ENCODE measurements around the gene TCFL5.

Gene TCFL5

GRCh38 chr20:62817975-62818591, 43.5 kb downstream of the TCFL5 start:
- no peak for TF ChIP-seq ZNF274 (IDR thresholded peaks at IDR 0.05; ENCODE audit: low read depth, low read length)
- no peak overlapping the region for H3K4me3 ChIP-seq (ENCODE audit: low read length)

- no peak for TF ChIP-seq ZNF274 (IDR thresholded peaks at IDR 0.05; ENCODE audit: low read depth, low read length)
- H3K4me3 ChIP-seq (ENCODE audit: low read length) = no peak within 1 kb of the TSS
These were observed 44.4 kb downstream of the TCFL5 start, which contains the start of gene COL9A3 for GRCh38 chr20:62816884-62817873. COL9A3 (plus strand) TSS chr20:62817050; CDS start chr20:62817065, 15 bp downstream.

GRCh38 chr20:62816031-62816883, 45.4 kb downstream of the TCFL5 start:
- H3K4me3 ChIP-seq (ENCODE audit: low read length) = no peak overlapping the region
- no peak for TF ChIP-seq ZNF274 (IDR thresholded peaks at IDR 0.05; ENCODE audit: low read depth, low read length)

GRCh38 chr20:62815066-62815991, 46.3 kb downstream of the TCFL5 start:
- TF ChIP-seq ZNF274 (IDR thresholded peaks at IDR 0.05; ENCODE audit: low read depth, low read length) = no peak
- no peak overlapping the region for H3K4me3 ChIP-seq (ENCODE audit: low read length)

GRCh38 chr20:62814709-62815065, 46.9 kb downstream of the TCFL5 start:
- H3K4me3 ChIP-seq (ENCODE audit: low read length) = no peak overlapping the region
- TF ChIP-seq ZNF274 (IDR thresholded peaks at IDR 0.05; ENCODE audit: low read depth, low read length) = no peak

GRCh38 chr20:62814060-62814708, 47.4 kb downstream of the TCFL5 start:
- no peak overlapping the region for H3K4me3 ChIP-seq (ENCODE audit: low read length)
- no peak for TF ChIP-seq ZNF274 (IDR thresholded peaks at IDR 0.05; ENCODE audit: low read depth, low read length)

- H3K4me3 ChIP-seq (ENCODE audit: low read length) = no peak overlapping the region
These were observed 48.0 kb downstream of the TCFL5 start for GRCh38 chr20:62813588-62813987.

DNA sequence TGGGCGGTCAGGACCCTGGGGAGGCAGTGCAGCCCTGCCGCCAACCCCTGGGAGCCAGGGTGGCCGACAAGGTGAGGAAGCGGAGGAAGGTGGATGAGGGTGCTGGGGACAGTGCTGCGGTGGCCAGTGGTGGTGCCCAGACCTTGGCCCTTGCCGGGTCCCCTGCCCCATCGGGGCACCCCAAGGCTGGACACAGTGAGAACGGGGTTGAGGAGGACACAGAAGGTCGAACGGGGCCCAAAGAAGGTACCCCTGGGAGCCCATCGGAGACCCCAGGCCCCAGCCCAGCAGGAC, 48.8 kb downstream of the TCFL5 start:
- no peak overlapping the region for H3K4me3 ChIP-seq (ENCODE audit: low read length)
- no peak for TF ChIP-seq ZNF274 (IDR thresholded peaks at IDR 0.05; ENCODE audit: low read depth, low read length)

More at GRCh38 chr20:62813588-62813987, 48.0 kb downstream of the TCFL5 start:
- TF ChIP-seq ZNF274 (IDR thresholded peaks at IDR 0.05; ENCODE audit: low read depth, low read length) = no peak

DNA sequence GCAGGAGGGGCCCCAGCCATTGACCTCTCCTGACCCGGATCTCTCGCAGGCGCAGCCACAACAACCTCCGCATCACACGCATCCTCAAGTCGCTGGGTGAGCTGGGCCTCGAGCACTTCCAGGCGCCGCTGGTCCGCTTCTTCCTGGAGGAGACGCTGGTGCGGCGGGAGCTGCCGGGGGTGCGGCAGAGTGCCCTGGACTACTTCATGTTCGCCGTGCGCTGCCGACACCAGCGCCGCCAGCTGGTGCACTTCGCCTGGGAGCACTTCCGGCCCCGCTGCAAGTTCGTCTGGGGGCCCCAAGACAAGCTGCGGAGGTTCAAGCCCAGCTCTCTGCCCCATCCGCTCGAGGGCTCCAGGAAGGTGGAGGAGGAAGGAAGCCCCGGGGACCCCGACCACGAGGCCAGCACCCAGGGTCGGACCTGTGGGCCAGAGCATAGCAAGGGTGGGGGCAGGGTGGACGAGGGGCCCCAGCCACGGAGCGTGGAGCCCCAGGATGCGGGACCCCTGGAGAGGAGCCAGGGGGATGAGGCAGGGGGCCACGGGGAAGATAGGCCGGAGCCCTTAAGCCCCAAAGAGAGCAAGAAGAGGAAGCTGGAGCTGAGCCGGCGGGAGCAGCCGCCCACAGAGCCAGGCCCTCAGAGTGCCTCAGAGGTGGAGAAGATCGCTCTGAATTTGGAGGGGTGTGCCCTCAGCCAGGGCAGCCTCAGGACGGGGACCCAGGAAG, 49.3 kb downstream of the TCFL5 start:
- no peak overlapping the region for H3K4me3 ChIP-seq (ENCODE audit: low read length)
- no peak for TF ChIP-seq ZNF274 (IDR thresholded peaks at IDR 0.05; ENCODE audit: low read depth, low read length)

DNA sequence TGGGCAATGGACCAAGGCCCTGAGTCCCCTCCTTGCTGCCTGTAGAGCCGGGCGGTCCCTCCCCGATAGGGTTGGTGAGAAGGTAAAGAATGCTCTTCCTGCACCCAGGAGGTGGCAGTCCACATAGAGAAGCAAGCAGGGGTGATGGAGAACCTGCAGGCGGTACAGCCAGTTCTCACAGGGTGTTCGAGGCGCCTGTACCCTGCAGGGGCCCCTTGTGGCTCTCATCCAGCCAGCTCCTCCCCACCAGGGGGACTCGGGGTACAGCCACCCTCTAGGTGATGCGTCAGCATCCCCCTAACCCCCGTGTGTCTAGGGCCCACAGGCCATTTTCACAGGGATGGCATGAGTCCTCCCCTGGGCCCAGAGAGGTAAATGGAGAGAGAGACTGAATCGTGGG, 49.9 kb downstream of the TCFL5 start:
- no peak for TF ChIP-seq ZNF274 (IDR thresholded peaks at IDR 0.05; ENCODE audit: low read depth, low read length)
- H3K4me3 ChIP-seq (ENCODE audit: low read length) = no peak overlapping the region

- no peak overlapping the region for H3K4me3 ChIP-seq (ENCODE audit: low read length)
- no peak for TF ChIP-seq ZNF274 (IDR thresholded peaks at IDR 0.05; ENCODE audit: low read depth, low read length)
These were observed 50.3 kb downstream of the TCFL5 start for GRCh38 chr20:62811320-62811719.

Data from GM08714 (cell line).